Measurements from ENCODE around the gene DCC. TPM values are rescaled to one million over a fixed set of nuclear protein-coding genes. Genes with fewer than 3 reads are reported as not detected.

DCC gene
- total and polyA plus RNA-seq, 12 donors, result under 0.01 to 0.89 (median 0.09) TPM; not detected in 8

DNA sequence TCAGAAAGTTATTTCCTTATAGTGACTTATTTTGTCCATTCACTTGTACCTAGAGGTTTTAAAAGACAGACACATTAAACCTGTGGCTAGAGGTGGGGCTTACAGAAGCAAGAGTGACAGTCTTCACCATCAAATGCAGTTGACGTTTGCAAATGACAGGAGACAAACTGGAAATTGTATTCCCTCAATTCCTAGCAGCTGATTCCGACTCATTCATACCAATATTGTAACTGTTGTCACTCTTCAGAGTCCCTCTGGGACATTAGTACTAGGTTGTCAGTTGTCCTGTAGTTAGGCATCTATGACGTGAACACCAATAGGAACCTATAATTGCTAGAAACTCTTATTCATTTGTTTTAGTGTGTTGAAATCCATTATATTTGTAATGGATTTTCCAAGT, 794.7 kb downstream of the DCC start:
- H3K27me3 ChIP-seq, result no peaks in the 10 kb centered on the region
- WGBS, 2 donors, result 65 to 71% methylated on average over 3 of the region's 3 CpGs
- H3K4me3 ChIP-seq, result no peak overlapping the region
- intact Hi-C loops (cut with DNase I), result no loop called here
- H3K9me3 ChIP-seq, result peaks cover 0 to 22% (median 0%) of the 10 kb centered on the region in 11 donors
- no peak overlapping the region for H3K27ac ChIP-seq
- TF ChIP-seq, protein P1, sequence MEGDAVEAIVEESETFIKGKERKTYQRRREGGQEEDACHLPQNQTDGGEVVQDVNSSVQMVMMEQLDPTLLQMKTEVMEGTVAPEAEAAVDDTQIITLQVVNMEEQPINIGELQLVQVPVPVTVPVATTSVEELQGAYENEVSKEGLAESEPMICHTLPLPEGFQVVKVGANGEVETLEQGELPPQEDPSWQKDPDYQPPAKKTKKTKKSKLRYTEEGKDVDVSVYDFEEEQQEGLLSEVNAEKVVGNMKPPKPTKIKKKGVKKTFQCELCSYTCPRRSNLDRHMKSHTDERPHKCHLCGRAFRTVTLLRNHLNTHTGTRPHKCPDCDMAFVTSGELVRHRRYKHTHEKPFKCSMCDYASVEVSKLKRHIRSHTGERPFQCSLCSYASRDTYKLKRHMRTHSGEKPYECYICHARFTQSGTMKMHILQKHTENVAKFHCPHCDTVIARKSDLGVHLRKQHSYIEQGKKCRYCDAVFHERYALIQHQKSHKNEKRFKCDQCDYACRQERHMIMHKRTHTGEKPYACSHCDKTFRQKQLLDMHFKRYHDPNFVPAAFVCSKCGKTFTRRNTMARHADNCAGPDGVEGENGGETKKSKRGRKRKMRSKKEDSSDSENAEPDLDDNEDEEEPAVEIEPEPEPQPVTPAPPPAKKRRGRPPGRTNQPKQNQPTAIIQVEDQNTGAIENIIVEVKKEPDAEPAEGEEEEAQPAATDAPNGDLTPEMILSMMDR (IDR thresholded peaks at IDR 0.05), result no peak
- DNase-seq (no peak), ATAC-seq (no peak)
- H3K4me1 ChIP-seq, result no peaks in the 10 kb centered on the region
- H3K36me3 ChIP-seq, result no peaks in the 10 kb centered on the region

DNA sequence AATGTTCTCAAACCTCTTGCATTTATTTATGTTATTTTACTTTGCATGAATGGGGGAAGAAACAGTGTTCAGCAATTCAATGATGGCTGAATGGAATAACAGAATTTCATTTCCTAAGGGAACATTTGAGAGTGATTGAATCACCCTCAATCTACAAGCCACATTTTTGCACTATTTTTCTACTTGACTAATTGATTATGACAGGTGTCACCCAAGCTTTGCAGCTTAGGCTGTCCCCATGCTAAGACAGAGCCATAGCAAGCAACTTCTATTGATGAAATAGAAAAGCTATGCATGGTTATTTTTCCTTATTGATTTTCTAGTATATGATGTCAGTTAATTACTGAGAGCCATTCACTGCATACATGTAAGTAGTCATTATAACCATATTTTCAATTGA, 795.7 kb downstream of the DCC start:
- intact Hi-C loops (cut with DNase I), result no loop called here
- peaks cover 0 to 22% (median 0%) of the 10 kb centered on the region in 11 donors for H3K9me3 ChIP-seq
- DNase-seq, result no peak
- H3K4me3 ChIP-seq, result no peak overlapping the region
- no peaks in the 10 kb centered on the region for H3K27me3 ChIP-seq
- H3K27ac ChIP-seq, result no peak overlapping the region
- no peak for ATAC-seq
- no peaks in the 10 kb centered on the region for H3K4me1 ChIP-seq
- H3K36me3 ChIP-seq, result no peaks in the 10 kb centered on the region
- TF ChIP-seq, protein P1 (IDR thresholded peaks at IDR 0.05), result no peak

DNA sequence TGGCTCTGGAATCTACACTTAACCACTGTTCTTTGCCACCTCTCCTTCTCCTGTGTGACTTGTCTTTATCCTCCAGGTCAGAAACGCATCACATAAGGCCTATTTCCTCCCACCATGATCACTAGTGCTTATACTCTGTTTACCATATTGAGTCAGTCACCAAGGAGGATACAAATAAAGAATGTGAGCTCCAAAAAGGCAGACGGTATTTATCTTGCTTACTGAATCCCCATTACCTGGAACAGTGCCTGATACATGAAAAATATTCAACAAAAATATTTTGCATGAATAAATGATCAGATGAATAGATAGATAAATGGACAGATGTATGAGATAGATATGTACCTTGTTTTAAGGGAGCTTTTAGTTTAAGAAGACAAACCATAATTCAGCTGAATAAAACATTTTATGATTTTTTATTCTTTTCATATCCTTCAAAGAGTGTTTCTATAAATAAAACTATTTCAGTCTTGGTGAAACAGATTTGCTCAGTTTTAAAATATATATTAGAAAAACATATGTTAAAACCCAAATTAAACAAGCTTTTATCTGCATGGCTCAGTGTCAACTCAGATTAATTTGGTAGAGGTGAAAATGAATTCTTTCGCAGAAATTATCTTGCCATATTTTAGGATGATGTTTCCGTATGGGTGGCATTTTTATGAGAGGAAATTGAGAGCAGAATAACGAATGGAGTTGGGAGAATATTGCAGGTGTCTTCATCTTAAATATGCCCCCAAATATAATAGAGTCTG, 799.9 kb downstream of the DCC start:
- H3K27me3 ChIP-seq, result no peaks in the 10 kb centered on the region
- H3K36me3 ChIP-seq, result no peaks in the 10 kb centered on the region
- H3K4me1 ChIP-seq, result no peaks in the 10 kb centered on the region
- no peak for ATAC-seq
- H3K9me3 ChIP-seq, result peaks cover 0 to 22% (median 0%) of the 10 kb centered on the region in 11 donors
- 68 to 81% methylated on average over 5 of the region's 5 CpGs for WGBS, 2 donors
- intact Hi-C loops (cut with DNase I), result no loop called here
- no peak overlapping the region for H3K27ac ChIP-seq
- H3K4me3 ChIP-seq, result no peak overlapping the region
- DNase-seq, result no peak
- TF ChIP-seq, protein P1 (IDR thresholded peaks at IDR 0.05), result no peak

DNA sequence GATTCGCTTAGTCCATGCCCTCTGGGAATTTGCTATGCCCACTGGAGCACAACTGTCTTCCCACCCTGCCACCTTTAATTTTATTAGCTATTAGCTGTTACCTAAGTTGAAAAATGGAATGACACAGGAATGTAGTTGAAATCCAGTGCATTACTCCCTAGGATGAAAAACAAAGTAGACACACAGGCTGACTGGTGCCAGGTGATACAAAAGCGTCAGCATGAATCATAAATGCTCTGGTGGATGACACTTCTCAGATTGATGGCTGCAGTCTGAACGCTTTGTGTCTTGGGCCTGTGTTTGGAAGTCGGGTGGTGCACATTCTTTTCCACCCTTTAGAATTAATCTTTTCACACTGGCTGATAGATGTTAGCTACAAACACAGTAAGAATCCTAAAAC, 802.0 kb downstream of the DCC start:
- no peak overlapping the region for H3K27ac ChIP-seq
- H3K4me1 ChIP-seq, result no peaks in the 10 kb centered on the region
- DNase-seq (no peak), ATAC-seq (no peak)
- no peak overlapping the region for H3K4me3 ChIP-seq
- no peaks in the 10 kb centered on the region for H3K36me3 ChIP-seq
- intact Hi-C loops (cut with DNase I), result no loop called here
- TF ChIP-seq, protein P1 (IDR thresholded peaks at IDR 0.05), result no peak
- no peaks in the 10 kb centered on the region for H3K27me3 ChIP-seq
- peaks cover 0 to 13% (median 0%) of the 10 kb centered on the region in 11 donors for H3K9me3 ChIP-seq
- 65 to 71% methylated on average over 4 of the region's 4 CpGs for WGBS, 2 donors
